ENCODE measurements around the gene C1QL1. TPM values are rescaled to one million over a fixed set of nuclear protein-coding genes. Genes with fewer than 3 reads are reported as not detected.
A peak's percentile ranks its signal among the peaks of the same experiment; 100 is the strongest.

The C1QL1 gene
- total and polyA plus RNA-seq, 9 of the 15 experiments (the other 6 are each of a cell fraction or from before 2014, with no cell fraction given) = 0.07 to 0.12 (median 0.09) TPM; not detected in 6

DNA sequence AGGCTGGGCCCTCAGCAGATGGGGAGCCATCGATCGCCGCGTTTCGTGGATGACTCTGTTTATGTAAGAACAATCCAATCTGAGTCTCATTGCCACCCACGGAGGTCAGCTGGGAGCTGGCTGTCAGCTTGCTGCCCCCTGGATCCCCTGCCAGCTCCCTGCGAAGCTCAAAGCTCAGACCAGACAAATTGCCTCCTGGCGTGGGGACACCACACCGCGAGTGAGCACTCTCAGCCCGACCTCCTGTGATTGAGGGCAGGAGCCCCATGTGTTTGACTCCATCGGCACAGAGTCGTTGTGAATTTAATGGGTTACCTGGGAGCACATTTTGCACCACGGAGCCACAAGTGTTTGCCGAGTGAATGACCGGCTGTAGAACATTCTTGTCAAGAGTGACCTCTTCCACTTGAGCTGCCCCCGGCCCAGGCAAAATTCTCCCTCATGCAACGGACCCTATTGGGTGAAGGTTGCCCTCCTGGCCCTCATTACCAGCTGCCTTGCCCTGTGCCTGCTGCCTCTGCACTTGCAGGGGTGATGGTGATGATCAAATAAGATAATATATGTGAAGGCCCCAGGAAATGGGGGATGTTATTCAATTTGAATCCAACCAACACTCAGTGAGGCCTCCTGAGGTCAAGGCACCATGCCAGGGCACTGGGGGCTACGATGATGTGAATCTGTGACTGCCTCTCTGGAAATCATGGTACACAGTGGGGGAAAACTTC, 45.2 kb downstream of the C1QL1 start:
- Histone ChIP-seq H3K4me3 (no peak overlapping the region), H3K27me3 (ENCODE audit: control insufficient read depth in 2 of 2, insufficient read depth in 2 of 2, low read length in 2 of 2) (peaks cover 2 to 8% of the 10 kb centered on the region in 2 experiments; a peak in 1 of 5 replicates), H2AFZ (ENCODE audit: low read depth, low read length) (no peak overlapping the region), H3K9ac (ENCODE audit: insufficient read depth in 1 of 2, low read depth in 2 of 2, low read length in 2 of 2) (no peak overlapping the region), H3K36me3 (ENCODE audit: control insufficient read depth, insufficient read depth, low read length) (peaks cover 23% of the 10 kb centered on the region; the same call in 2 of the 3 replicates), H3K9me3 (replicated peaks; ENCODE audit: control insufficient read depth, insufficient read depth, low read depth, low read length) (no peaks in the 10 kb centered on the region), H4K20me1 (replicated peaks; ENCODE audit: control insufficient read depth, insufficient read depth, low read length) (peaks cover 10% of the 10 kb centered on the region; the same call in 1 of the 2 replicates), H3K79me2 (ENCODE audit: control insufficient read depth, insufficient read depth, low read length) (no peaks in the 10 kb centered on the region), H3K4me1 (replicated peaks in 1 of 2; ENCODE audit: control insufficient read depth in 2 of 2, insufficient read depth in 2 of 2, low read length in 2 of 2) (peaks cover 0 to 2% of the 10 kb centered on the region in 2 experiments; a peak in 3 of 5 replicates), H3K27ac (ENCODE audit: extremely low read depth, low read depth, low read length) (no peak overlapping the region), H3K9me1 (ENCODE audit: control insufficient read depth, insufficient read depth, low read length) (no peaks in the 10 kb centered on the region), H3K4me2 (ENCODE audit: insufficient read depth, low read length) (no peak overlapping the region)
- FAIRE-seq (no peak), DNase-seq (ENCODE audit: extremely low read depth in 1 of 4, low spot score in 3 of 4) (no peak), ATAC-seq (no peak)
- intact Hi-C loops (cut with micrococcal nuclease) (no loop called here), in situ Hi-C loops (cut with MboI) (loop anchor here (5.0 kb wide), 1 partner anchor 184 kb away; no protein-coding TSS in a partner anchor)
- ChIA-PET CTCF (ENCODE audit: low intra/inter-chr PET ratio) (no interaction called here), POLR2A (interaction anchor here (0.6 to 1.1 kb wide), 3 partner anchors 91 to 181 kb away, joined by 3 to 4 read pairs (median 4); no protein-coding TSS in a partner anchor)
- TF ChIP-seq RBM22 (IDR thresholded peaks at IDR 0.05; ENCODE audit: low read depth, low read length, poor library complexity, severe bottlenecking) = peak; percentile 28
- TF ChIP-seq POLR2G (IDR thresholded peaks at IDR 0.05; ENCODE audit: low read depth, low read length) = peak; percentile 72
- no peak for TF ChIP-seq EHMT2 (IDR thresholded peaks at IDR 0.05)
- BruUV-seq (replicated peaks) = no TSS peak
- WGBS (ENCODE audit: insufficient coverage, low coverage, missing lambda C conversion rate) = 46% methylated on average over 19 of the region's 19 CpGs

DNA sequence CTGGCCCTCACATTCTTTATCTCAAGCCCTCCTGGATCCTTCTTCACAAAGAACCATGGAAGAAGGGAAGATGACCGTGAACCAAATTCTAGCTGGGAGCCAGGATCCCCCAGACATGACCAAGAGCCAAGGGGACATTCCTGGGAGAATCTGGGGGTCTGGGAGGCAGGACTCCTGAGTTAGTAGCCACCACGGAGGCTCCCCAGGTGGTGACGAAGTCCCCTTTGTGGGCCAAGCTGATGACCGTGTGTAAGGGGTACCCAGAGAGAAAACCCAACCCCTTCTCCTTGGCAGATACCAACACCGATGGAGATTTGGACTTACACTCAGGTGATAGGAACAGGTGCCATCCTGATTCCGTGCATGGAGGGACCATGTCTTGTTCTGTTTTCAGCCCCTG, 46.0 kb downstream of the C1QL1 start:
- H3K4me1 ChIP-seq (replicated peaks in 1 of 2; ENCODE audit: control insufficient read depth in 2 of 2, insufficient read depth in 2 of 2, low read length in 2 of 2) = peaks cover 0 to 2% of the 10 kb centered on the region in 2 experiments; a peak in 3 of 5 replicates
- no peak for ATAC-seq
- in situ Hi-C loops (cut with MboI) (loop anchor here (5.0 kb wide), 1 partner anchor 185 kb away; no protein-coding TSS in a partner anchor), intact Hi-C loops (cut with micrococcal nuclease) (no loop called here)
- POLR2A ChIA-PET = interaction anchor here (1.1 to 1.2 kb wide), 3 partner anchors 11 to 182 kb away, joined by 3 to 4 read pairs (median 4); no protein-coding TSS in a partner anchor
- CTCF ChIA-PET (ENCODE audit: low intra/inter-chr PET ratio) = no interaction called here
- no peak overlapping the region for H2AFZ ChIP-seq (ENCODE audit: low read depth, low read length)
- H3K27me3 ChIP-seq (ENCODE audit: control insufficient read depth in 2 of 2, insufficient read depth in 2 of 2, low read length in 2 of 2) = peaks cover 2 to 8% of the 10 kb centered on the region in 2 experiments; a peak in 1 of 5 replicates
- no peak overlapping the region for H3K9ac ChIP-seq (ENCODE audit: insufficient read depth in 1 of 2, low read depth in 2 of 2, low read length in 2 of 2)
- no peak overlapping the region for H3K27ac ChIP-seq (ENCODE audit: extremely low read depth, low read depth, low read length)
- 20% methylated on average over 6 of the region's 6 CpGs for whole genome bisulfite sequencing (ENCODE audit: insufficient coverage, low coverage, missing lambda C conversion rate)
- H4K20me1 ChIP-seq (replicated peaks; ENCODE audit: control insufficient read depth, insufficient read depth, low read length) = 0 out of 2 replicates have a peak, but pooled peaks cover 10% of the 10 kb centered on the region
- no TSS peak for BruUV-seq (replicated peaks)
- no peak for DNase-seq (ENCODE audit: extremely low read depth in 1 of 4, low spot score in 3 of 4)
- H3K4me2 ChIP-seq (ENCODE audit: insufficient read depth, low read length) = no peak overlapping the region
- H3K9me1 ChIP-seq (ENCODE audit: control insufficient read depth, insufficient read depth, low read length) = no peaks in the 10 kb centered on the region
- H3K36me3 ChIP-seq (ENCODE audit: control insufficient read depth, insufficient read depth, low read length) = peaks cover 15% of the 10 kb centered on the region; the same call in 2 of the 3 replicates
- no peak overlapping the region for H3K4me3 ChIP-seq
- no peaks in the 10 kb centered on the region for H3K79me2 ChIP-seq (ENCODE audit: control insufficient read depth, insufficient read depth, low read length)
- FAIRE-seq = no peak
- H3K9me3 ChIP-seq (replicated peaks; ENCODE audit: control insufficient read depth, insufficient read depth, low read depth, low read length) = no peaks in the 10 kb centered on the region
- TF ChIP-seq, protein P1, sequence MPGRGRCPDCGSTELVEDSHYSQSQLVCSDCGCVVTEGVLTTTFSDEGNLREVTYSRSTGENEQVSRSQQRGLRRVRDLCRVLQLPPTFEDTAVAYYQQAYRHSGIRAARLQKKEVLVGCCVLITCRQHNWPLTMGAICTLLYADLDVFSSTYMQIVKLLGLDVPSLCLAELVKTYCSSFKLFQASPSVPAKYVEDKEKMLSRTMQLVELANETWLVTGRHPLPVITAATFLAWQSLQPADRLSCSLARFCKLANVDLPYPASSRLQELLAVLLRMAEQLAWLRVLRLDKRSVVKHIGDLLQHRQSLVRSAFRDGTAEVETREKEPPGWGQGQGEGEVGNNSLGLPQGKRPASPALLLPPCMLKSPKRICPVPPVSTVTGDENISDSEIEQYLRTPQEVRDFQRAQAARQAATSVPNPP (IDR thresholded peaks at IDR 0.05; ENCODE audit: borderline replicate concordance, insufficient read depth, insufficient read length) = no peak
- no peak for TF ChIP-seq NCOR1 (IDR thresholded peaks at IDR 0.05)
- TF ChIP-seq ZFPM2 (CRISPR knock-in tag; IDR thresholded peaks at IDR 0.05) = no peak
- TF ChIP-seq ZNF311 (CRISPR knock-in tag; IDR thresholded peaks at IDR 0.05) = no peak
- TF ChIP-seq MYC (IDR thresholded peaks at IDR 0.05; ENCODE audit: low read depth, low read length) = no peak
- TF ChIP-seq MYC (CRISPR knock-in tag; IDR thresholded peaks at IDR 0.05; ENCODE audit: borderline replicate concordance, low read depth) = no peak
- TF ChIP-seq ZNF583 (CRISPR knock-in tag; IDR thresholded peaks at IDR 0.05) = no peak
- no peak for TF ChIP-seq ZNF431 (CRISPR knock-in tag; IDR thresholded peaks at IDR 0.05)
- no peak for TF ChIP-seq FOXK1 (CRISPR knock-in tag; IDR thresholded peaks at IDR 0.05; ENCODE audit: borderline replicate concordance)
- TF ChIP-seq, protein P2, sequence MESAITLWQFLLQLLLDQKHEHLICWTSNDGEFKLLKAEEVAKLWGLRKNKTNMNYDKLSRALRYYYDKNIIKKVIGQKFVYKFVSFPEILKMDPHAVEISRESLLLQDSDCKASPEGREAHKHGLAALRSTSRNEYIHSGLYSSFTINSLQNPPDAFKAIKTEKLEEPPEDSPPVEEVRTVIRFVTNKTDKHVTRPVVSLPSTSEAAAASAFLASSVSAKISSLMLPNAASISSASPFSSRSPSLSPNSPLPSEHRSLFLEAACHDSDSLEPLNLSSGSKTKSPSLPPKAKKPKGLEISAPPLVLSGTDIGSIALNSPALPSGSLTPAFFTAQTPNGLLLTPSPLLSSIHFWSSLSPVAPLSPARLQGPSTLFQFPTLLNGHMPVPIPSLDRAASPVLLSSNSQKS (CRISPR knock-in tag; IDR thresholded peaks at IDR 0.05) = no peak
- no peak for TF ChIP-seq ZNF133 (CRISPR knock-in tag; IDR thresholded peaks at IDR 0.05)

All from K562 (cell line).